Stimulated activated CD8-positive, alpha-beta memory T cell treated with anti-CD3 and anti-CD28 coated beads, Interleukin-15, amount 100 ng/mL, for 1 hour (primary cell): Measurements from ENCODE around the gene MAP4K3.

Experiments used
- DNase-seq: peaks from one replicate; pipeline ENCODE4 v3.0.0-alpha.2; 2020; ENCODE audit warnings: low read depth

MAP4K3 gene

DNA sequence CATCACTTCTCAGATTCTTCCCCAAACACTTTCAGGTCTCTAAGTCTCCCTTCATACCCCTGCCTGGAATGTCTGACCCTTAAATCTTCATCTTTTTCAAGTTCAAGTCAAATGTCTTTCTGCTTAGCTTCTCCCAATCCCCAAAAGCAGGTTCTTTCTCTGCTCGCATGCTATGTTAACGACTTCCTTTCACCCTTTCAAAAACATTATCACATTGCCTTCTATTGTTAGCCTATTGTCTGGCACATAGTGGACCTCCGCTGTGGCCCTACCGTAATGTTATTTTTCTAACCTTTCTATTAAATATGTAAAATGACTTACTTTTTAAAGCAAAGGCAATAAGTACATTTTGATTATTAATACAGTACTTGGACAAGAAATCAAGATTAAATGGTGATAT is 195.5 kb downstream of the MAP4K3 start:
- no peak for DNase-seq

DNA sequence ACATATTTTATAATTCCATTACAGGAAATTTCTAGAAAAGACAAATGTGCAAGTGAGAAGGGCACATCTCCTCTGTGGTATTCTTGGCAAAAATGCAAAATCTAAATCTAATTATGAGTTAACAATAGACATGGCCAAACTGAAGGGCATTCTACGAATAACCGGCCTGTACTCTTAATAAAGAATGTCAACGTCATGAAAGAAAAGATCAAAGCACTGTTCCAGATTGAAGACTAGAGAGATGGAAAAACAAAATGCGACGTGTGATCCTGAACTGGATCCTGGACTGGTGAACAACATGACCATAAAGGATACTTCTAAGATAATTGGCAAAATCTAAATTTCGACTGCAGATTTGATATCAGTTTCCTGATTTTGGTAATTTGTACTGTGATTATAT is 196.3 kb downstream of the MAP4K3 start:
- no peak for DNase-seq

DNA sequence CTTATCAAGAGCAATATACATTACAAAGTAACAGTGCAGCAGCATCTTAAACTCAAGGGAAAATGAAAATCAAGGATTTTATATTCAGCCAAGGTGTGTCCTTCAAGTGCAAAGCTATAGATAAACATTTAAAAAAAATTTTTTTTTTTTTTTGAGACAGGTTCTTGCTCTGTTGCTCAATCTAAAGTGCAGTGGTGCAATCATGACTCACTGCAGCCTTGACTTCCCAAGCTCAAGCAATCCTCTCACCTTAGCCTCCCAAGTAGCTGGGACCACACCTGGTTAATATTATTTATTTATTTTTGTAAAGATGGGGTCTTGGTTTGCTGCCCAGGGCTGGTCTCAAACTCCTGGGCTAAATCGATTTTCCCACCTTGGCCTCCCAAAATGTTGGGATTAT is 202.3 kb downstream of the MAP4K3 start:
- no peak for DNase-seq

DNA sequence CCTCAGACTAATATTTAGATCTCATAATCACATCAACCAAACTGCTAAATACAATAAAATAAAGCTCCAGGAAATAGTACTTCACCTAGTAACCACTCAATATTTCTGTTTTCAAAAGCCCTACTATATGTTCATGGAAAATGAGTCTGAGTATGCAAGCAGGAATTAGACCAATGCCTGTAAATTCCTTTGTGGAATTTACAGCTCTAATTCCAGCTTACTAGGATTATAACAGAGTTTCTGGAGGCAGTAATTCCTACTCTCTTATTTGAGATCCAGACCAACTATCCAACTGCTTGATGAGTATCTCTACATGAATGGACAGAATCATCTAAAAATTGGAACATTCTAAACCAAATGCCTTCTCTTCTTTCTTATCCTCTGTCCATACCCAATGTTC is 204.9 kb downstream of the MAP4K3 start:
- DNase-seq, result no peak

DNA sequence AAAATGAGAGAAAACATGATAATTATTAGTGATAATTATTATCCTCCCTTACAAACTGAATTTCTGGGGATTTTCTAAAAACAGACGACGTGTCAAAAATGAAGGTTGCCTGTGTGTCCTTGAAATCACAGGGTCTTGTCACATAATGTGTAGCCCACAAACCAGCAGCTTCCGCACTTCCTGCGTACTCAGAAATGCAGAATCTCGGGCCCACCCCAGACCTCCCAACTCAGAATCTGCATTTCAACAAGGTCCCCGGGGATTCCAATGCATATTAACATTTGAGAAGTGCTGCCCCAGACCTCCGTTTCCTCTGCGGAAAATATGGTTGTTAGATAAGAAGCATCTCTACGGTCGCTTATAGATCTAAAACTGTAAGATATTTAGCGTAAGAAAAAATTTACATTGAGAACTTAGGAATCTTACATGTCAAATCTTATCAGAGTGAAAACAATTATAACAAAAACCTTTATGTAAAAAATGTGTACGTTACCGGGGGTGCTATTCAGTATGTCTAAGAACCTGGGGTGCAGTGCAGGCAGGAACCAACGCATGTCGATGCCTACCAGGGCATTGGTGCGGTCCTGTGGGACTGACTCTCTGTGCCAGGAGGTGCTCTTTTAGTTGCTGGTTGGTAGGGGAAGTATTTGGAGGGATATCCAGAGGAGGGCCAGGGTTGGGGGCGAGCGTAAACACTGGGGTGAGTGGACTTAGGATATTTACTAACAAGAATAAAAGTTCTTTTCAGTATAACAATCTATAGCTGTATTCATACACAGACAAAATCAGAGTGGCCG is 208.5 kb downstream of the MAP4K3 start:
- no peak for DNase-seq

DNA sequence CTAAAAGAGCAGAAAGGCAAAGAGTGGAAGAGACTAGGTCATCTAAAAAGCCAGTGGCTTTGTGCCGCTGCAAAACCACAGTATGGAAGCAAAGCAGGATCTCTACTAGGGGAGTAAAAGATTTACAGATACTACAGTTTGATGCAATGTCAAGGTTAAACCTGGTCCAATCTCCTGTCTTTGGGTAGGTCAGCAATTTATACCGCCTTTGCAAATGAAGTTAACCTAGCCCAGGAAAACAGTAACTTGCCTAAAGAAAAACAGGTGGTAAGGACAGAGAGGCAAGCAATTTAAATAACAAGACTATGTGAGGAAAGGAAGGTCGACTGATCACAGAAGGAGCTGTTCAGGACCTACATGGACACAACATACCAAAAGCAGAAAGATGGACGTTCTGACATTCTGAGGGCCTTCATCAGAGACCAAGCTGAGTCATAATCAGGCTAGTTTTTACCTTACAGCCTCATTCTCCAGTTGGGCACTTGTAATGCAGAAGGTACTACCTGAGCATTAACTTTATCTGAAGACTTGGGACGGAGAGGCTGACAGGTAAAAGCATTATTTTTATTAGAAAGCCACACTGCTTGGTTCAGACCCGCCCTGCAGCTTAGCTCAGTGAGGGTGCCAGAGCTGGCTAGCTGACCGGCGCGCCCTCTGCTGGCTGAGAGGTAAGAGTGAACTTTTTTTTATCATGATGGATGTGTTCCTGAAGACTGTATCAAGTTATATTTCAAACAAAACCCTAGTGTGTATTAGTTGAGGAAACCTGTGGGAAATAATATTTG is 209.3 kb downstream of the MAP4K3 start:
- peak; percentile 71 for DNase-seq

DNA sequence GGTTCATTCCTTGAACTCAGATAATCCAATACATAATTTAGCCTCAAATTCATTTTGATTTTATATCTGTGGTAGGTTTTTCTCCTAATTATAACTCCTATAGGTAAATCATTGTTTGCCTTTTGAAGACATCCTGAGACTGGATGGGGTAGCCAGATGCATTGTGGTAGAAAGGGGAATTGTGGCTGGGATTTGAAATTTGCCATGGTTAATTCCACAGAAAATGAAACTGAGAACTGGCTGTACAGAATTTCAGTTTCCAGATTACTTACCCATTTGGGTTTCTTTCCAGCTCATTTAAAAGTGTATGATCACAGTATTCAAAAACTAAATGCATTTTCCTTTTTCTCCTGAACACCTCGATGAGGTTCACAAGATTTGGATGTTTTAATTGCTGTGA is 211.5 kb downstream of the MAP4K3 start:
- no peak for DNase-seq

DNA sequence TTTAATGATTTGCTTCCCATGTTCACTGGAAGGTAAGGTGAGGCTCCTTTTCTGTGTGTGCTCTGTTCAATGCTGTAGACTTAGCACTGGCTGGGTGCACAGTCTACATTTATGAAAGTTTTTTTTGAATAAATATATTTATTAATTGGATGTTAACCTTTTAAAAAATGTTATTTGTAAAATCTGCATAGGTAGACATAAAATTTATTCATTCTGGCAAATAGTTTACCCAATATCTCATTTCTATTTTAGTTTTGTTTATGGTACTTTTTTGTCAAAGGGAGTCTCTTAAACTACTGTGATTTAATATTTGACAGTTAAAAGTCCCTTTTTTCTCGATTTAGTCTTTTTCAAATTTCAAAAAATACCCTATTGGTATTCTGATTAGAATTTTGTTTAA is 213.2 kb downstream of the MAP4K3 start:
- no peak for DNase-seq

DNA sequence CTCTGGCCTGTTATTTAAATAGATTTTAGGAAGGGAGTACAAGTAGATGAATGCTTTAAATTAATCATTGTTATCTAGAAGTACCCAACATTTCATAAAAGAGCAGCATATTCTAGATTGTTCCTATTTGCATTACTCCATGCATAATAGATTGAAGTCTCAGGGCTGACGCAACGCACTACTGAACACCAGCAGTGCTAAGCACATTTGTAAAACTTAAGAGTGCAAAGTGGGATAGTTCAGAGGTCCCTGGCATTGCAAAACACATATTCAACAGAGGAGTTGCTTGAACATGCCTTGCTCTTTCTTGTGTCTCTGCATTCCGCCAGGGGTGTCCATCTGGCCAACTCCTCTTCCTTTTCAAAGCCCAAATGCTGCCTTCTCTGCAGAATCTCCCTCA is 215.6 kb downstream of the MAP4K3 start:
- DNase-seq, result no peak

DNA sequence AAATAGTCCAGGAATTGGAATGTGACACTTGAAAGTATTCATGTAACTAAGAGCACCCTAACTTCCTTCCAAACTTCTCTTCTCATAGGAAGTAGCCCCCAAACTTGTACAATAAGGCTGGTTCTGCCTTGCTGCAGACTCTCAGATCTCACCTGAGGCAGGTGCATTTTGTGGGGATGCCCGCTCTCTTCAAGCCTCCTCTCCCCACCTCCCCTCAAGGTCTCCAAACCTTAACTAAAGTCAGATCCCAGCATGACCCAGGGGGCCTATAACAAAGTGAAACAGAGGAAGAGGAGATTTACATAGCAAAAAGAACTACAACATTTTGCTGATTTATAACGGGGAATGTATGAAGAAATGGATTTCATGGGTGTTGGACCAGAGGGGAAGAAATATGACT is 216.9 kb downstream of the MAP4K3 start:
- no peak for DNase-seq

DNA sequence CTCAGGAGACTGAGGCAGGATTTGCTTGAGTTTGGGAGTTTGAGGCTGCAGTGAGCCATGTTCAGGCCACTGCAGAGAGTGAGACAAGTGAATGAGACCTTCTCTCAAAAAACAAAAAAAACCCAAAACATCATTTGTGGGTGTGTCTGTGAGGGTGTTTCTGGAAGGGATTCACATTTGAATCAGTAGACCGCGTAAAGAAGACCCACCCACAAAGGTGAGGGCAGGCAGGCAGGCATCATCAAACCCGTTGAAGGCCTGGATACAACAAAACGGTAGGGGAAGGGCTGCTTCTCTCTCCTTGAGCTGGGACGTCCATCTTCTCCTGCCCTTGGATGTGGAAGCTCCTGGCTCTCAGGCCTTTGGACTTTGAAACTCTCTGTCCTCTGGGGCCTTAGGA is 218.7 kb downstream of the MAP4K3 start:
- no peak for DNase-seq

DNA sequence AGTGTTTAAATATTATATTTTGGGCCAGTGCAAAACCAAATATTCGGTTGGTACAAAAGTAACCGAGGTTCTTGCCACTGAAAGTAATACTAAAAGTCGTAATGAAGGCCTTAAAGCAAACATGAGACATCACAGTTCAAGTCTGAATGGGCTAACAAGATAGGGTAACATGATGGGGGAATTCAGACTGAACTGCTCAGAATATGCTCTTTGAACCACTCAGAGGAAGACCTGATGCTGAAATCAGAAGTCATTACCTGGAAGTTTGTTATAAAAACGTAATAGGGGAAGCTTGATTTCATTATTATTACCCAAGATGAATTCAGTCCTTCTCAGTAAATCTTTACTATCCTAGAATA is 219.9 kb downstream of the MAP4K3 start:
- DNase-seq, result no peak

DNA sequence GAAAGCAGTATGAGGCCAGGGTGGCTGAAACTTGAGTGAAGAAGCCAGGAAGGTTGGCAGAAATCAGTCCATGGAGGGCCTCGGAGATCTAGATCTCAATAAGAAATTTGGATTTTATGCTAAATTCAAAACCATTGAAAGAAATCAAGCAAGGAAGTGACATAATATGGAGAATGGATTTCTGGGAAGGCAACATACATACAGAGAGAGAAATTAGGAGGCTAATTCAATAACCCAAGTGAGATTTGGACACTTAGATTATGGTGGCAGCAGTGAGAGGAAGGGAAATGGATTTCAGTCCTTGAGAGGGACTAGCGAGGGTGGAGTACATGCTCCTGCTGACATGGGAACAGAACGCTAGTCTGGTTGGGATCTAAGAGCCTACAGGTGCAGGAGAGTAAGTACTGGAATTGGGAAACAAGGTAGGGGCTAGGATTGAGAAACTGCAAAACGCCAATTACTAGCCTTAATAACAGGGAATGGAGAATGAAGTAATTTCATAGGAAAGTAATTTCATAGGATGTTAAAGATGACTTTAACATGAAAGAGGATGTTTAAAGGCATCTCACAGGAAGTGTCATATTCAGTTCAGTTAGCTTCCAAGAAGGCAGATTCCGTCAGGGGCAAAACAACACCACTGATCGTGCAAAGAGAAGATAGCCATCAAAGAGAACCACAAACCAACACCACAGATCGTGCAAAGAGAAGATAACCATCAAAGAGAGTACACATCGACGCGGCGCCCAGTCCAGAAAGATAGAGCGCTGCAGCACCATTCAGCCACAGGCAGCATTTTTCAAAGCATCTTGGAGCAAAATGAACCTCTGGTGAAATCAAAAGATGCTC is 220.5 kb downstream of the MAP4K3 start:
- peak; percentile 26 for DNase-seq

DNA sequence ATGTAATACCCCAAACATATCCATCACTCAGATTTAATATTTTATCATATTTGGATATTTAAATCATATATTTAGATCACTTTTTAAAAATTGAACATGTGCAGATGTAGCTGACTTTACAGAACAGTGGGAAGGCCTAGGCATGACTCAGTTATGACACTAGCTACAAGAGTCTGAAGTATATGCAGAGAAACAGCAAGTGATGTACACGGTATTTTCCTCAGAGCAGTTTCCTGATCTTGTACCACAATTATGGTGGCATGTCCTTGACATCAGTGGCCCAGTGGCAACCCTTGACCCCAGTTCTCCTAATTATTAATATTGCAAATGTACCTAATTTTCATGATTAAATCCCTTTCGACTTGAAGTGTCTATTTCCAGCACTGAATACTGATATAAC is 221.5 kb downstream of the MAP4K3 start:
- DNase-seq, result no peak

DNA sequence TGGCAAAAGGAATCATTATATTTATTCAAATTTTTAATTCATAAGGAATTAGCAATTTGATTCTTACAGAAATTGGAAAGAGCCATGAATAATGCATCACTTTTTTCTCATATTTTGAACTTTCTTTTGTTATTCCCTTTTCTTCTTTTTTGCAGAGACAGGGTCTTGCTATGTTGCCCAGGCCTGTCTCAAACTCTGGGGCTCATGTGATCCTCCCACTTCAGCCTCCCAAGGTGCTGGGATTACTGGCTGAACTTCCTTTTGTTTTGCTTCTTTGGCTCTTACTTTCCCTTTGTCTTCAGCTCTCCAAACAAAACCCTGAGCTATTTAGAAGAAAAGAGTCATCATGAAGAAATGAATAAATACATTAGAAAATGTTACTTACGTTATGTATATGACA is 224.1 kb downstream of the MAP4K3 start:
- no peak for DNase-seq

DNA sequence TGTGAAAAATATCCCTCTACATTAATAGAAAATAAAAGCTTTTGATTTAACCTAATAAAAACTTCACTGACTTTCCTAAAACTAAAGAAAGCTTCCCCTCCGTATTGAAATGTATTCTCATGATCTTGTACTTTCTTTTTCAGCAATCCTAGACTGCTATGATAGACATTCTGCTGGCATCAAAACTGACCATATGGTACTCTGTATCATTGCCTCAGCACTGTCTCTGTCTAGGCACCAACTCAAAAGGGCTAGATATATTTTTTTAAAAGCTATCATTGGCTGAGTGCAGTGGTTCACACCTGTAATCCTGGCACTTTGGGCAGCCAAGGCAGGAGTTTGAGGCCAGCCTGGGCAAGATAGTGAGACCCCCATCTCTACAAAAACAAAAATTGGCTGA is 226.2 kb downstream of the MAP4K3 start:
- no peak for DNase-seq

DNA sequence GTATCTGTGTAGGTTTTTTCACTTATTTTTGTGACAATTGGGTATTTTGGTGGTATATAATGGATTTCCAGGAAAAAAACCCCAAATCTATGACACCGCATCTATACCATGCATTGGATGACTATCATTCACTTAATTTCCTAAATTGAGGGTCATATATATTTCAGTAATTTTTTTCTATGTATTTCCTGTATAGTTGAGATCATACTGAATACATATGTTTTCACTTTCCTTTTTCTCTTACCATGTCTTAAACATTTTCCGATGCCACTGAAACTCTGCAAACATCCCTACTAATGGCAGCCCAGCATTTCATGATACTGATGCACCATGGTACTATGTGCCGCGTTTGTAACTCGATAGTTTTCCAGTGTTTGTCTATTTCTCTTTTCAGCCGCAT is 233.7 kb downstream of the MAP4K3 start:
- no peak for DNase-seq

DNA sequence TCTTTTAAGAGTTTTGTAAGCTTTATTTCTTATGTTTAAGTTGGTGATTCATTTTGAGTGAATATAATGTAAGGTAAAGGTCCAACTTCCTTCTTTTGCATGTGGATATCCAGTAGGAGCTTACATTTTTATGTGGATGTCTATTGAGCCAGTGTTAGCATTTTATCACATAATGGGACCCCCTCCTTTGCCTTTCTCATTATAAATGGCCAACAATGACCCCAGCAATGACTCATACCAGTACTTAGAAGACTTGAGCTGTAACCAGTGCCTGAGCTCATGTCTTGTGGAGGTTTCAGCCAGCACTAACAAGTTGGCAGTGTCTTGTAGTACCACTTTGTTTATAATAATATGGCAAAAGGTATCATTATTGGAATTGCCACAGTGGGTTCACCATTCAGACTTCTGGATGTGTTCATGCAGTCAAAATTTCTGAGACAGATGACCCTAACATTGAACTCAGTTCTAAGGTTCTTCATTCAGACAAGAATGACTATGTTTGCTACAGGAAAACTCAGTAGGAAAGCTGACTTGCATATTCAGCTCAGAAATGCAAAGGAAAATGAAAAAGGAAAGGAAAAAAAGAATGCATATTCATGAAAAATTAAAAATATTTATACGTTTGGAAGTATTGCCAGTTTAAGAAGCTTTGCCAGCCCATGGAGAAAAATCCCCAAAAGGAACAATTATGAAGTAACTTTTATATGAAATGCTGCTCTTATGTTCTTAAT is 234.3 kb downstream of the MAP4K3 start:
- no peak for DNase-seq
